HepG2 (cell line): Measurements from ENCODE around the gene GRIK2. TPM values are rescaled to one million over a fixed set of nuclear protein-coding genes. Genes with fewer than 3 reads are reported as not detected.

Experiments used
- ATAC-seq: fragments of 200-7000 bp; cut with Tn5 transposase; 3 replicates; pipeline ENCODE4 v1.9.1; 2020; ENCODE audit warnings: mild to moderate bottlenecking, moderate library complexity
- BruUV-seq: library from RNA; stranded (reverse); fragments of 400-500 nt; replicated peaks from 2 replicates; lab custom pipeline; 2021; lab: Mats Ljungman, UMichigan
- CTCF ChIA-PET: fragments of 300-600 bp; formaldehyde crosslinking; extraction: SDS; loops from one replicate; lab custom pipeline; 2021; ENCODE audit warnings: low total read pairs, inconsistent platforms, low intra/inter-chr PET ratio; lab: Yijun Ruan, JAX
- POLR2A ChIA-PET: fragments of 350-600 bp; sonication (Branson Sonifier 250); formaldehyde crosslinking; loops from one replicate; lab custom pipeline; 2020; ENCODE audit warnings: antibody characterized with exemption, inconsistent platforms; lab: Yijun Ruan, JAX
- DNase-seq: peaks from one replicate; pipeline ENCODE4 v3.0.0-alpha.2; 2015; ENCODE audit warnings: low spot score
- FAIRE-seq: peaks from 3 replicates; lab custom pipeline; 2011; peaks lifted over from hg19 to GRCh38; lab: Jason Lieb, UNC
- H2AFZ ChIP-seq: one replicate; pipeline ENCODE4 v1.6.1; 2011; ENCODE audit warnings: low read length, inconsistent platforms
- H3K27ac ChIP-seq: fragments of 300-600 bp; 3 replicates; pipeline ENCODE4 v1.8.0; 2011; ENCODE audit warnings: mixed run types, mild to moderate bottlenecking, mixed read lengths, low read length, inconsistent platforms; ENCODE audit not compliant: insufficient read depth; ENCODE audit errors: extremely low read length
- H3K27me3 ChIP-seq, 2 experiments: fragments of 200-600 bp in 1 of 2; 2 replicates in 1 of 2; 3 replicates in 1 of 2; pipeline versions ENCODE4 v1.6.0 to v1.8.0; 2011; ENCODE audit warnings: low read length in 2 of 2, mild to moderate bottlenecking in 2 of 2, moderate library complexity in 2 of 2, inconsistent platforms in 1 of 2; ENCODE audit not compliant: insufficient read depth in 2 of 2, control insufficient read depth in 1 of 2
- H3K36me3 ChIP-seq, 2 experiments: fragments of 200-600 bp in 1 of 2; replicated peaks in 1 of 2; 2 replicates in 1 of 2; 3 replicates in 1 of 2; pipeline versions ENCODE4 v1.5.1 to v1.8.0; 2011; ENCODE audit warnings: low read length in 2 of 2, inconsistent platforms in 1 of 2; ENCODE audit not compliant: insufficient read depth in 2 of 2, control insufficient read depth in 1 of 2
- H3K4me1 ChIP-seq: 2 replicates; pipeline ENCODE4 v1.5.1; 2012; ENCODE audit warnings: low read length, inconsistent platforms; ENCODE audit not compliant: insufficient read depth
- H3K4me2 ChIP-seq: 2 replicates; pipeline ENCODE4 v1.6.0; 2011; ENCODE audit warnings: low read depth, low read length, inconsistent platforms
- H3K4me3 ChIP-seq, 3 experiments: fragments of 200-600 bp in 1 of 3; sonication (generic), shearing (Covaris generic) in 1 of 3; replicated peaks in 1 of 3; 2 replicates each; pipeline ENCODE4 v1.5.1; 2011 to 2016; ENCODE audit warnings: low read length in 3 of 3, inconsistent platforms in 2 of 3, low read depth in 2 of 3, mild to moderate bottlenecking in 2 of 3, control low read depth in 1 of 3, mixed read lengths in 1 of 3; ENCODE audit not compliant: insufficient read depth in 1 of 3
- H3K79me2 ChIP-seq: one replicate; pipeline ENCODE4 v1.6.1; 2011; ENCODE audit warnings: low read length, inconsistent platforms; ENCODE audit not compliant: insufficient read depth
- H3K9ac ChIP-seq: 2 replicates; pipeline ENCODE4 v1.6.0; 2011; ENCODE audit warnings: mild to moderate bottlenecking, low read depth, low read length, inconsistent platforms; ENCODE audit not compliant: insufficient read depth
- H3K9me3 ChIP-seq: 2 replicates; pipeline ENCODE4 v1.5.1; 2012; ENCODE audit warnings: mild to moderate bottlenecking, low read length
- H4K20me1 ChIP-seq: 2 replicates; pipeline ENCODE4 v1.6.0; 2011; ENCODE audit warnings: inconsistent platforms, mild to moderate bottlenecking, low read length, moderate library complexity; ENCODE audit not compliant: insufficient read depth
- CREB1 ChIP-seq, 2 experiments: fragments of 450-650 bp in 1 of 2; IDR thresholded peaks; 2 replicates each; pipeline ENCODE4 v1.6.1; 2016 to 2017; ENCODE audit warnings: control low read depth in 1 of 2, mild to moderate bottlenecking in 1 of 2, missing compliant biosample characterization in 1 of 2, missing genetic modification characterization in 1 of 2
- E2F2 ChIP-seq: sonication (generic); formaldehyde crosslinking; IDR thresholded peaks from 2 replicates; pipeline ENCODE4 v1.4.0; 2020; ENCODE audit warnings: missing genetic modification reagents, borderline replicate concordance
- HOXA7 ChIP-seq: sonication (generic); formaldehyde crosslinking; IDR thresholded peaks from 2 replicates; pipeline ENCODE4 v1.8.1; 2022; ENCODE audit warnings: mild to moderate bottlenecking, missing genetic modification reagents, moderate library complexity
- IKZF5 ChIP-seq: IDR thresholded peaks from 2 replicates; pipeline ENCODE4 v1.6.1; 2018; ENCODE audit warnings: missing genetic modification reagents, mild to moderate bottlenecking, missing compliant biosample characterization
- MAFF ChIP-seq: IDR thresholded peaks from 2 replicates; pipeline ENCODE4 v1.6.1; 2011; ENCODE audit warnings: low read depth, low read length, improper control_type of control experiment
- MAFK ChIP-seq, 2 experiments: IDR thresholded peaks in 1 of 2; conservative IDR thresholded peaks in 1 of 2; 2 replicates each; pipeline ENCODE4 v1.6.1; 2011; ENCODE audit warnings: improper control_type of control experiment in 2 of 2, low read length in 2 of 2
- RBAK ChIP-seq: sonication (generic); formaldehyde crosslinking; IDR thresholded peaks from 2 replicates; pipeline ENCODE4 v1.5.1; 2020; ENCODE audit warnings: mild to moderate bottlenecking, missing genetic modification reagents
- REXO4 ChIP-seq: sonication (generic); formaldehyde crosslinking; IDR thresholded peaks from 2 replicates; pipeline ENCODE4 v1.8.0; 2022; ENCODE audit warnings: missing genetic modification reagents, mild to moderate bottlenecking, borderline replicate concordance
- RNF219 ChIP-seq: sonication (generic); formaldehyde crosslinking; IDR thresholded peaks from 2 replicates; pipeline ENCODE4 v1.5.0; 2020; ENCODE audit warnings: mild to moderate bottlenecking, missing genetic modification reagents
- THAP8 ChIP-seq: sonication (generic); formaldehyde crosslinking; IDR thresholded peaks from 2 replicates; pipeline ENCODE4 v1.5.1; 2020; ENCODE audit warnings: missing genetic modification reagents, mild to moderate bottlenecking, borderline replicate concordance
- ZBTB38 ChIP-seq: sonication (generic); formaldehyde crosslinking; IDR thresholded peaks from 2 replicates; pipeline ENCODE4 v1.5.1; 2020; ENCODE audit warnings: mild to moderate bottlenecking, missing genetic modification reagents
- ZNF230 ChIP-seq: sonication (generic); formaldehyde crosslinking; IDR thresholded peaks from 2 replicates; pipeline ENCODE4 v1.4.0; 2020; ENCODE audit warnings: mild to moderate bottlenecking, missing genetic modification reagents
- ZNF260 ChIP-seq: sonication (generic); formaldehyde crosslinking; IDR thresholded peaks from 2 replicates; pipeline ENCODE4 v1.4.0; 2020; ENCODE audit warnings: missing genetic modification reagents, low read depth, mild to moderate bottlenecking, borderline replicate concordance
- ZNF280B ChIP-seq: sonication (generic); formaldehyde crosslinking; IDR thresholded peaks from 2 replicates; pipeline ENCODE4 v1.5.0; 2020; ENCODE audit warnings: missing genetic modification reagents, mild to moderate bottlenecking, borderline replicate concordance
- ZNF7 ChIP-seq: IDR thresholded peaks from 2 replicates; pipeline ENCODE4 v1.6.1; 2016; ENCODE audit warnings: missing biosample characterization, missing genetic modification reagents
- ZSCAN5A ChIP-seq: sonication (generic); formaldehyde crosslinking; IDR thresholded peaks from 2 replicates; pipeline ENCODE4 v1.8.0; 2022; ENCODE audit warnings: mild to moderate bottlenecking, missing genetic modification reagents, borderline replicate concordance
- WGBS: methylation state at CpG from one replicate; pipeline ENCODE4 v1.1.6; 2017; ENCODE audit warnings: low lambda C conversion rate; 5-methylcytosine and 5-hydroxymethylcytosine counted together
- in situ Hi-C: cut with HindIII; loops from 2 replicates; pipeline ENCODE4 v1.10.0; 2017; ENCODE audit warnings: low pct_unique_long_range_greater_than_20kb; ENCODE audit not compliant: extremely low pct_ligation_motif_present
- intact Hi-C: fragments of 100-400 bp; cut with micrococcal nuclease; formaldehyde crosslinking; loops from one replicate; pipeline ENCODE4 v1.10.0; 2022; ENCODE audit not compliant: unreplicated experiment
- polyA plus RNA-seq, 8 experiments: library from polyadenylated mRNA; depleted of rRNA in 3 of 8; stranded (reverse) in 7 of 8; unstranded in 1 of 8; fragments of >200 nt; fragmentation: Illumina TruSeq in 4 of 8; extraction: Trizol in 4 of 8; gene quantifications; 2 replicates each; pipeline versions ENCODE4 v1.2.1 to v1.2.3, GENCODE V29; 2011 to 2016; ENCODE audit warnings: low read depth in 4 of 8, missing spikeins in 1 of 8, mixed read lengths in 1 of 8; ENCODE audit not compliant: insufficient read depth in 1 of 8
- total RNA-seq, 5 experiments: library from RNA; depleted of rRNA; stranded (reverse); fragments of >200 nt; fragmentation: Illumina TruSeq; extraction: Trizol; gene quantifications; 2 replicates each; pipeline ENCODE4 v1.2.3, GENCODE V29; 2016; ENCODE audit warnings: low read depth in 1 of 5

The GRIK2 gene
- total and polyA plus RNA-seq, 2 of the 13 experiments (the other 11 are each of a cell fraction or from before 2014, with no cell fraction given) = not detected

GRCh38 chr6:101486124-101486523 lies 92.6 kb downstream of the GRIK2 start:
- intact Hi-C loops (no loop called here), in situ Hi-C loops (no loop called here)
- H3K36me3 ChIP-seq = no peaks in the 10 kb centered on the region
- ATAC-seq (no peak), FAIRE-seq (no peak), DNase-seq (no peak)
- H2AFZ ChIP-seq = no peak overlapping the region
- no peak overlapping the region for H3K4me3 ChIP-seq
- H3K79me2 ChIP-seq = no peaks in the 10 kb centered on the region
- no peak overlapping the region for H3K27ac ChIP-seq
- no peak overlapping the region for H3K4me2 ChIP-seq
- H3K27me3 ChIP-seq = no peaks in the 10 kb centered on the region
- CTCF ChIA-PET = no interaction called here
- WGBS = 8% methylated on average over 3 of the region's 3 CpGs
- TF ChIP-seq REXO4 (CRISPR knock-in tag) = no peak
- no peak for TF ChIP-seq RNF219 (CRISPR knock-in tag)
- no peak for TF ChIP-seq ZNF260
- TF ChIP-seq E2F2 (CRISPR knock-in tag) = no peak
- no peak for TF ChIP-seq RBAK (CRISPR knock-in tag)
- no peak for TF ChIP-seq ZNF230 (CRISPR knock-in tag)
- no peak for TF ChIP-seq ZNF7 (CRISPR knock-in tag)
- no peak for TF ChIP-seq ZBTB38 (CRISPR knock-in tag)
- TF ChIP-seq MAFK (conservative IDR thresholded peaks at IDR 0.05 in 1 of 2, IDR thresholded peaks at IDR 0.05 in 1 of 2; ENCODE audit: low read length in 2 of 2) = peak; percentile 79 to 80
- no peak for TF ChIP-seq CREB1 (IDR thresholded peaks at IDR 0.05)
- TF ChIP-seq CREB1 (CRISPR knock-in tag; IDR thresholded peaks at IDR 0.05) = no peak
- TF ChIP-seq MAFF = peak; percentile 68; the same call in 1 of the 2 replicates
- no peak for TF ChIP-seq ZNF280B (CRISPR knock-in tag)
- no peak for TF ChIP-seq HOXA7
- no peak for TF ChIP-seq ZSCAN5A (CRISPR knock-in tag)
- TF ChIP-seq THAP8 (CRISPR knock-in tag) = no peak
- TF ChIP-seq IKZF5 (CRISPR knock-in tag) = no peak
- H3K9ac ChIP-seq = no peak overlapping the region
- H4K20me1 ChIP-seq = no peaks in the 10 kb centered on the region
- BruUV-seq = no TSS peak
- H3K4me1 ChIP-seq = no peaks in the 10 kb centered on the region
- POLR2A ChIA-PET = no interaction called here
- H3K9me3 ChIP-seq = no peaks in the 10 kb centered on the region
